ENCODE measurements around the gene RECK.
"Not testable (repeated sequence)": the region's sequence is repeated elsewhere in the genome, so short reads cannot be mapped to it uniquely, and the experiment has no call there.

RECK gene

DNA sequence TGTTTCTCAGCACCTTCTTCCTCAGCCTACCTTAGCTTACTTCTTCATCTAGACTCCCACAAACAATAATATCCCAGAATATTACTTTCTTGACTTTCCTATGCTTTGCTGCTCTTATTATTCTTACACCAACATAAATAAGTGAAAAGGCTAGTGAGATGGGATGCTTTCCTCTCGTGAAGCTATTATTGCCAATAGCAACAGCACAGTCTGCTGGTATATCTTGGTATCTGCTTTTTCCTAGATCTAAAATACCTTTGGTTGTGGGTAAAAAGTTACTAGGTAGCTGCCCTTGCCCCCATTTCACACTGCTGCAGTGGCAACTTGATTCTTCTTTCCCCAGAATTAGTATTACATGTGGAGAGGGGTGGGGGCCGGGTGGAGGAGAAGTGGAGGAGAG, 73.7 kb downstream of the RECK start:
- no peak for DNase-seq (ENCODE audit: low read depth in 2 of 2)

DNA sequence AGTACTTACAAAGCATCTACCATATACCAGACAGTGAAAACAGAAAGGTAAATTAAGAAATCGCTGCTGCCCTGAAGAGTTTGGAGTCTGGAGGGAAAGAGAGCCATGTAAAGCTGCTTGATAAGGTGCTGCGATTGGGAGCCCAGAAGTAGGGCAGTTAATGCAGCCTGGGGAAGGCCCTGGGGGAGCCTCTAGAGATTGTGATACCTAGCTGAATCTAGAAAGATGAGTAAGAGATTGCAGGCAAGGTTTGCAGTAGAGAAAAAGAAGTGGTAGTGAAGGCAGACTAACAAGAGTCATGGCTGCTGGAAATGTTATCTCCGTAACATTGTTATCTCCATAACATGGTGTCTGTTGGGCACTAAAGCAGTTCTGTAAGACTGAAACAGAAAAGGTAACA, 75.8 kb downstream of the RECK start:
- DNase-seq (ENCODE audit: low read depth in 2 of 2), result no peak

DNA sequence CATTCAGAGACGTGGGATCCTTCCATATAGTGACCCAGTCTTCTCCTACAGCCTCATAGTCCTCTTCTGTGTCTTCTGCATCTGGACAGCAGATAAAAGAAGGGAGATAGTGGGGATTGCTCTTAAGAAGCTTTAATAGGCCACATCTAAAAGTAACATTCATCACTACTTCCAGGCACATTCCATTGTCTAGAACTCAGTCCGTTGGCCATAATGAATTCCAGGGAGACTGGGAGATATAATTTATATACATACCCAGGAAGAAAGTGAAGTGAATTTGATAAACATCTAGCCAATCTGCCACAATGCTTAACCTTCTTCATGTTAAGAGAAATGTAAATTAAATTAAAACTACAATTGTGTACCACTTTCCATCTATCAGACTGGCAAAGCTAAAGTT, 77.3 kb downstream of the RECK start:
- DNase-seq (ENCODE audit: low read depth in 2 of 2), result no peak

DNA sequence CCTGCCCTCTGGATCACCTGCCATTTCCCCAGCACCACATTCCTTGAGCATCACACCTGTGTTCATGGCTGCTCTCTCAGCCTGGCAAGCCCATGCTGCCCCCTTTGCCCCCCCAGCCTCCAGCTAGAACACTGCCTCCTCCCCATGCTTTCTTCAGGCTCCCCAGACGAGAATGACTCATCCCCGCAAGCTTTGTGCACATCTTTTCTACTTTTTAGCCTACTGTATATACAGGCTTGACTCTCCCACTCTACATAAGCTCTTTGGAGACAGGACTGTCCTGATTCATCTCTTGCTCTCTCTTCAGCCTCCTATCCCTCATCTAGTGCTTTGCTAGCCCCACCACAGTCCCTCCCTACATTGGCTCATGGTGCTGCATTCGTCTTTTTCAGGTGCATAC, 79.9 kb downstream of the RECK start:
- DNase-seq (ENCODE audit: low read depth in 2 of 2), result no peak

DNA sequence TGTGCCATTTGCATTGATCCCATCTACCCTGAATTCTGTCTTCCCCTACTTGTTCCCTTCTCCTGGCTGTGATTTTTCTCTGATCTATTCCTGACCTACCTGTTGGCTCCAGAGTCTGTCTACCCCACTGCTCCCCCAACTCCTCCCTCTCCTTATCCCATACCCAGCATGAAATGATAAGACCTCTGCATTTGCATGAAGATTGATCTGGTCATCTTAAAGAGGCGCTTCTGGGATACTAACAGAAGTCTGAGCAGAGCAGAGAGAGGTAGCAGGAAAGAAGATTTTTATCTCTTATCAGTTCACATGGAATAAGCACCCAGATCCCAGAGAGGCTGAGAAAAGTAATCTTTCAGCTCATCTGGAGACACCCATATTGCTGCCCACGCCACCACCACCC, 81.5 kb downstream of the RECK start:
- no peak for DNase-seq (ENCODE audit: low read depth in 2 of 2)

DNA sequence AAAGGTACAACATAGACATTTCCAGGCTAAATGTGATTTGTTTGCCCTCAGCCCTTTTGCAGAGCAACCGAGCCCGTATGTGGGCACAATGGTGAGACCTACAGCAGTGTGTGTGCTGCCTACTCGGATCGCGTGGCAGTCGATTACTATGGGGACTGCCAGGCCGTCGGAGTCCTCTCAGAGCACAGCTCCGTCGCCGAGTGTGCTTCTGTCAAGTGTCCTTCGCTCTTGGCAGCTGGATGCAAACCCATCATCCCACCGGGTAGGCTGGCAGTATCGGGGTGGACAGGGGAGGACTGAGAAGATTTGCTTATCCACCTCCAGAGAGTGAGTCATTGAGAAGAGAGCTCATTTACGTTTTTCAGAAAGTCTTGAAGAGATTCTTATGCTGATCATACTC, 82.0 kb downstream of the RECK start:
- DNase-seq (ENCODE audit: low read depth in 2 of 2), result no peak

DNA sequence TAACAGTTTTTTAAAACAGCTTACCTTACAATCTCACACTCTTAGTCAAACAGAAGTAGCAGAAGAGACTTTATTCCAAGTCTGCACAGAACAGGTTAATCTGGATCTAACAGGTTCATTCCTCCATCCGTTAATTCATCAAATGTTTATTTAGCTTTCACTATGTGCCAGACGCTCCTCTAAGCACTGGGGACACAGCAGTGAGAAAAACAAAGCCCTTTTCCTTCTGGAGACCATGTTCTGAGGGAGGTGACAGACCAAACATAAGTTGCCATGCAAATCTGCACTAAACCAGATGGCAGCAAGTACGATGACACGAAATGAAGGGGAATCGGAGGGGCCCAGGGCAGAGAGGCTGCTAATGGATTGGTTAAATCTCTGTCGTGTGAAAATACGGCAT, 82.8 kb downstream of the RECK start:
- DNase-seq (ENCODE audit: low read depth in 2 of 2), result no peak

DNA sequence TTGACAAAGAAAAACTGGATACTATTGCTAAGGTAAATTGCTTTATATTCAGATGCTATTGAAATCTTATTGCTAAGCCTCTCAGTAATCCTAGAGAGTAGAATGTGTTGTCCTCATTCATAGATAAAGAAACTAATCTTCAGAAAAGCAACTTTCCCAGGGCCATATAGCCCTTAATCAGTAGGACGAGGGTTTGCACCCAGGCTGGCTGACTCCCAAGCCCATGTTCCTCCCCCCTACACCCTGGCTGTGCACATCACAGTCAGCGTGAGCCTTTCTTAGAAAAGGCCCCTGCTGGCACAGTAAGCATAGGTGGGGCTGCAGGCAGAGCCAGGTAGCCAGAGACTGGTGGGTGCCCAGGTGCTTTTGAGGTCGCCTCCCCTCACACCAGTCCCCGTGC, 84.0 kb downstream of the RECK start:
- DNase-seq (ENCODE audit: low read depth in 2 of 2), result no peak

DNA sequence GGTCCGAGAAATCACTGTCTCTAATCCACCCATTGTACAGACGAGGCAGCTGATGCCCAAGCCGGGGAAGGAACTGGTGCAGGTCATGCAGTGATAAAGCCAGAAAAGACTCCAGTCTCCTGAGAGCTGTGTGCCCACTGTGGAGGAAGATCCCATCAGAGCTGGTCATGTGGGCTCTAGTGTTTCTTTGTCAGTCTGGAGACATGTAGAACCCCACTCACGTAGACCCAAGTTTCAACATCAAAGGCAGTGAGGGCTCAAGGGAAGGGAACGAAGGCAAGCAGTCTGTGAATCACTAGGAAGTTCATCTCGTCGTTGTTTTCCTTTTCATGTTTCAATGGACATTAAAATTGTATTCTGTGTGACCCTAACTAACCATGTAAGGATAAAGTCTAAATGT, 85.3 kb downstream of the RECK start:
- no peak for DNase-seq (ENCODE audit: low read depth in 2 of 2)

DNA sequence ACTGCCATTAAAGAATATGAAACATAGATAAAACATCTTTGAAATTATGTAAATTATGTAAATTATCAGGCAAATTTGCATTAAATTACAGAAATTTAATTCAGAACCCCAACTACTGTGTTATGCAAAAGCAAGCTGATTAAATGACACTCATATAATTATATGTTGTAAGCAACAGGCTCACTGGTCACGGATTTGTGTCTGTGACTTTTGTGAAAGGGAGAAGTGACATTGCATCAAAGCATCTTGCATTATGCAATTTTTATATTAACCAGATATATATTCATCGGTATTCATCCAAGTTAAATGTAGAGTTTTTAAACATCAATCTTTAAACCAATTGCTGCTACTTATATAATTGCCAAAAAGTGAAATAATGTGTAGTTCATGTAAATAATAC, 86.8 kb downstream of the RECK start:
- no peak for DNase-seq (ENCODE audit: low read depth in 2 of 2)

DNA sequence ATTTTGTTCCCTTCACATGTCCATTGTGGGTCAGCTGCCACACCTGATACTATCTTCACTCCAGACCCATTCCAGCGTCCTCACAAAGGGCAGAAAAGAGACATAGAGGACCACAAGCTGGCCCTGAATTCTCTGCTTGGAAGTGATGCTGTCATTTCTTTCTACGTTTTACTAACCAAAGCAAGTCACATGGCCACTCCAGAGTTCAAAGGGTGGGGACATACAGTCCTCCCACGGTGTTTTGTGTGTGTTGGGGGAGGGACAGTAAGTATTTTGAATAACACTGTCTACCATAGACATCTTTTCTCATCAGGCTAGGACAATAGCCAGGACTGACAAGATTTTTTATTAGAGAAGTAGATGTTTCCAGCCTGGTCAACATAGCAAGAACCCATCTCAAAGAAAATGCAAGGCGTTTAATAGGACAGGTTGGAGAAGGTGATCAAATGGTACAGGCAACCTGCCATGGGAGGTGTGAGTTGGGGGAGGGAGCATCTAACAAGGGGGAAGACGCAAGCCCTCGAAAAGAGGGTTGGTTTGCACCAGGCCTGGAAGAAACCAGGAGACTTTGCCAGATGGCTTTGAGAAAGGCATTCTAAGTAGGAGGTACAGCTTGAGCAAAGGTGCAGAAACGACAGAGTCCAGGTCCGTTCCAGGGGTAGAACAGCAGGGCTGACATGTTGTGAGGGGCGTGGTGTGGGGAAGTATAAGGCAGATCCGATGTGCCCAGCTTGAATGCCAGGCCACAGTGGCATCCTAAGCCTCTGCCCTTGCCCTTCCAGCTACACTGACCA, 88.5 kb downstream of the RECK start:
- no peak for DNase-seq (ENCODE audit: low read depth in 2 of 2)

DNA sequence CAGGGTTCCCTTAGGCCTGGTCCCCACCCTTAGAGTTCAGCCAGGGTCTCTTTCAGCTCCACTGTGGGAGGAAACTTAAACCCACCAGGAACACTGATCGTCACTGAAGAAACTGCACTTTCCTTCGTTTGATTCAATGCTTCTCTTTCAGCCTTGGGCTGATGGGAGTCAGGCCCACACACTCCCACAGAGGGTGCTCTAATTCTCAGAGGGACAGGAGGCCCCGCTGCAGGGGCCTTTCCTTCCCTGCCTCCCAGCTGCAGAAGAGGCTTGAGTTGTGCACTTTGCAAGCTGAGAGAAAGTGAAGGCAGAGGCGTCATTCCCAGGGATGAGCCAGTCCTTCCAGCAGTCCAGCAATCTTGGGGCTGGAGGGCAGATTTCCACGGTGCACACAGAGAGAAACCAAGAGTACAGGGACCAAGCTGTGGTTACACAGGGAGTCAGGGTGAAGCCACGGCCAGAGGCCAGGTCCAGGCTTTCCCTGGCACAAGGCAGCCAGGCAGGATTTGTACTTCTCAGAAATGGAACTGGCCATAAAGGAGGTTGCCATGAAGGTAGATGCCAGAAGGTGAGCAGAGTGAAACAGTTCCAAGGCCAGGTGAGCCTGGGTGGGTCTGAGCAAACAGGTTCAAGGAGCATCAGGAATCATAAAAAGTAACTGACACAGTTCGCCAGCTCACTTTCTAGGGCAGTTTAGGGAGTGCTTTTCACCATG, 89.5 kb downstream of the RECK start:
- no peak for DNase-seq (ENCODE audit: low read depth in 2 of 2)

DNA sequence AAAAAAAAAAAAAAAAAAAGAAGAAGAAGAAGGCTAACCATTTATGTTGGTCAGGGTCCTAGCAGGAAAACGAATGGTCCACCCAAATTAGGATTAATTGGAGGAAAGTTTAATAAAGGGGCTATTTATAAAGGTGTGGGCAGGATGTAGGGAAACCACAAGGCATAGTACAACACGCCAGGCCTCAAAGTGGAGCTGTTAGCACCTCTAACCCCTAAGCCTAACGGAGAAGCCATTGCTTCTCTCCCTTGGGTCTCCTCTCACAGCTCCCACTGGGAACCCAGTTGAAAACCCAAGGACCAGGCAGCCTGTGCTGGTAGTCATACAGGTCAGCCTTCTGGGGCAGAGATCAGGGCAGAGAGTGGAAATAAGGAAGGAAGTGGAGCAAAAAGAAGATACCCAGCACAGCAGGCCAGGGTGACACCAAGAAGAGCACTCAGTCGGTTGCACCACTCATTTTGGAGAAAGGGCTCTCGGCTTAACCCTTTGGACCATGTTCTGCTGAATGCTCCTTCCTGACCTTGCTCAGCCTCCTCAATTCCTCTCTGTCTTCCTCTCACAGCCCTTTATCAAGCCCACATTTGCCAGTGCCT, 91.0 kb downstream of the RECK start:
- no peak for DNase-seq (ENCODE audit: low read depth in 2 of 2)

DNA sequence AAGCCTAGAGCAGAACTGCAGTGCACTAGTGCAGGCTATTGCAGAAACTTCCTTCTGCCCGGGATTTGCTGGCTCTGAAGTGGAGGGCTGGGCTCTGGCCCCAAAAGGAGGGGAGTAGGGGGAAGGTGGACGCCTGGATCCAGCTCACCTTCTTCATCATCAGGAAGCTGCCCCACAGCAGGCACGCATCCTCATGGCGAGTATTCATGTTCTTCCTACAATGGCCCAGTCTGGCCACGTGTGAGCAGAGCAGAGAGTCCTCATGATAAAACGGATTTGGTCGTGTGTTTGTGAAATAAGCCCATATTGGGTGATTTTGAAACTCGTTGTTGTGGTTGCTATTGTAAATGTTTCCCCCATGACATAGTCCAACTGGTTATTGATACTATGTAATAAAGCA, 91.6 kb downstream of the RECK start:
- no peak for DNase-seq (ENCODE audit: low read depth in 2 of 2)

DNA sequence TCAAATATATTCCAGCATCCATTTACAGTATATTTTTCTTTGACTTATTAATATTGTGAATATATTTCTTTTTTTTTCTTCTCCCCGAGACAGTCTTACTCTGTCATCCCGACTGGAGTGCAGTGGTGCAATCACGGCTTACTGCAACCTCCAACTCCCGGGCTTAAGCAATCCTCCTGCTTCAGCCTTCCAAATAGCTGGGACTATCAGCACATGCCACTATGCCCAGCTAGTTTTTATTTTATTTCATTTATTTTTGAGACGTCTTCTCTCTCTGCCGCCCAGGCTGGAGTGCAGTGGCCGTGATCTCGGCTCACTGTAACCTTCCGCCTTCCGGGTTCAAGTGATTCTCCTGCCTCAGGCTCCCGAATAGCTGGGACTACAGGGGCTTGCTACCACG, 92.4 kb downstream of the RECK start:
- no peak for DNase-seq (ENCODE audit: low read depth in 2 of 2)

DNA sequence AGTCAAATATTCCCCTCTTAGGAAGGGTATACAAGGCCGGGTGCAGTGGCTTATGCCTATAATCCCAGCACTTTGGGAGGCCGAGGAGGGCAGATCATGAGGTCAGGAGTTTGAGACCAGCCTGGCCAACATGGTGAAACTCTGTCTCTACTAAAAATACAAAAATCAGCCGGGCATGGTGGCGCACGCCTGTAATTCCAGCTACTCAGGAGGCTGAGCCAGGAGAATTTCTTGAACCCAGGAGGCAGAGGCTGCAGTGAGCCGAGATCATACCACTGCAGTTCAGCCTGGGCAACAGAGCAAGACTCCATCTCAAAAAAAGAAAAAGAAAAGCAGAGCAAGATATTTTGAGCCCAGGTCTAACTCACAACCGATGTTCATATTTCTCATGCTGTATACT, 95.0 kb downstream of the RECK start:
- not testable (repeated sequence) for DNase-seq (ENCODE audit: low read depth in 2 of 2)

DNA sequence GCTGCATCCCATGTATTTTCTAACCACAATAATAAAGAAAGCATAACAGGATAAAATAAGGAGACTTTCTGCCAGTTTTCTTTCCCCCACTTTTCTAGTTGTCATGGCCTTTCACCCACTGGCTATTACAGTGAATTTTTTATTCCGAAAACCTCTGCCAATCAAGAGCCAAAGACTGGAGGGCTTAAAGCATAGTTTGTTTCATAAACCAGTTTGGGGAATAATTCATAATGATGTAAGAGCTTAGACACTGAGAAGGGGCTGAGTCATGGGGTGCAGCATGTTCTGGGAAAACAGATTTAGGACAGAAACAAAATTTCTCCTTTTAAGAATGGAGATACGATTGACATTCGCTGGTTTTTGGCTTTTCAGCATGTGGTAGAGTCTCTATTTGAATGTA, 95.4 kb downstream of the RECK start:
- no peak for DNase-seq (ENCODE audit: low read depth in 2 of 2)

DNA sequence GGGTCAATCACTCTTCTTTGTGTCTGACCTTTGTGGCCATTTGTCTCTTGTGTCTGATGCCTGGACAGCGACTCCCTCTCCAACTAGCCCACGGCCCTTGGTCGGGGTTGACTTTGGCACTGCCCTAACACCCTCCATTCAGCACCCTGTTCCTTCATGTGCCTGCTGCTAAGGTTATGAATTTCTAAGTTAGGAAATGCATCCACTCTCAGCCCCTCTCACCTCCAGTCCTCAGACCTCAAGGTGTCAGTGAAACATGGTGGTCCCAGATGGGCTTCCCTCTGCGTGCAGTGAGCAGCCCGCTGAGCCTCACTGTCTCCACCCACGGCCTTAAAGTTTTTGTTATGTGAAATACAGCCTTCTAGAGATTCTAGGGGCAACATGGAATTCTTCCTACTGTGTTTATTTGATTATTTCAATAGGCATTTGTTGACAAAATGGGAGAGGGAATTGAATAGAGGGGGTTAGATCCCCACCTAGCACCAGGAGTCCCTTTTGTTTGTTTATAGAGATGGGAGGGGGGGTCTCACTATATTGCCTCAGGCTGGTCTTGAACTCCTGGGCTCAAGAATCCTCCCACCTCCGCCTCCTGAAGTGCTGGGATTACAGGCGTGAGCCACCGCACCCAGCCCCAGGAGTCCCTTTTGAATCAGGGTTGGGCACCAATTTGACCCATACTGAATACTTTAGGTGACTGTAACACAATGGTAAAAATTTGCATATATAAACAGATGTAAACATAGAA, 98.2 kb downstream of the RECK start:
- DNase-seq (ENCODE audit: low read depth in 2 of 2), result no peak

DNA sequence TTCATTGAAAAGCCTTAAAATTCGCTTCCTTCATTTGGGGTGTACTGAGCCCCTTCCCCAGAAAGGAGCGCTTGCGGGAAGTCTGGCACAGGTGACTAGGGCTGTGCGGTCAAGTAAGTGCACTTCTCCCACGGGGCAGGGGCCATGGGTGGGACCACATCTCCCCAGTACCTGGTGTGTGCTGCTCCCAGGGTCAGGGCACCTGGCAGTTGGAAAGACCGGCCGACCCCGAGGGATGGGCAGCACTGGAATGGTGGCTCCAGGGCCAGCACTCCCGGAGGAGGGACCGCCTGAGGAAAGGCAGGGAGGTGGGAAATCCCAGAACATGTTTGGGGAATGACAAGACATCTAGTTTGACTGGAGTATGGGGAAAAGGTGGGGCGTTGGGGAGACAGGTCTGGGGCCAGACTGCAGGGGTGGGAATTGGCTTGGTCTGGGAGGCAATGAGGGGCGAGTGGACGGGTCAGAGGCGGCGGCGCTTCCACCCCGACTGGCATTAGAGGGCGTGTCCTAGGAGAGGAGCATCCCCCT, 99.1 kb downstream of the RECK start:
- DNase-seq (ENCODE audit: low read depth in 2 of 2), result no peak

DNA sequence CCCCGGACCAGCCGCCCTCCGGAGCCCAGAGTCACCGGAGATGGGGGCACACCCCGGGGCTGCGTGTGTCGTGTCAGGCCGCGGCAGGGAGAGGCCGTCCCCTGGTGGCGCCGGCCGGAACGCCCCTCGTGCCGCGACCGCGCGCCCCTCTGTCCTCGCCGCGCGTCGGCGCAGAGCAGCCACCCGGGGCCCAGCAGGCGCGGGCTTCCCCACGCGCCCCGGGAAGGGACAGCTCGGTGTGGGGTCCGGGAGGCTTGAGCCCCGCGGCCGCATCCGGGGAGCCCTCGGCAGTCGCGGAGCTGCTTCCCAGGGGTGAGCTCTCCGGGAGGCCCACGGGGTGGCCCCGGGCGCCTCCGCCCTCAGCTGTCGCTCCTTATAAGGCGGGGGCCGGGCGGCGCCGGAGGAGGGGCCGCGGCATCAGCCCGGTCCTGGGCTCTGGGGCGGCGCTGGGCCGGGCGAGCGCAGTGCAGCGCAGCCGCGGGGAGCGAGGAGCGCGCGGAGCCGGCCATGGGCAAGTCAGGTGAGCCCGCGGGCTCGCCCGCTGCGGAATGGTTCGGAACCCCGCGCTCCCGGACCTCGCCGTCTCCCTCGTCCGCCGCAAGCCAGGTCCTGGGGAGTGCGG, 99.7 kb downstream of the RECK start, which contains the start of gene GLIPR2:
GLIPR2 (plus strand) TSS at position 462 of the 622 bp plus-strand sequence; CDS start at position 508, 46 bp downstream.
- DNase-seq (ENCODE audit: low read depth in 2 of 2), result peak; percentile 45 to 76

DNA sequence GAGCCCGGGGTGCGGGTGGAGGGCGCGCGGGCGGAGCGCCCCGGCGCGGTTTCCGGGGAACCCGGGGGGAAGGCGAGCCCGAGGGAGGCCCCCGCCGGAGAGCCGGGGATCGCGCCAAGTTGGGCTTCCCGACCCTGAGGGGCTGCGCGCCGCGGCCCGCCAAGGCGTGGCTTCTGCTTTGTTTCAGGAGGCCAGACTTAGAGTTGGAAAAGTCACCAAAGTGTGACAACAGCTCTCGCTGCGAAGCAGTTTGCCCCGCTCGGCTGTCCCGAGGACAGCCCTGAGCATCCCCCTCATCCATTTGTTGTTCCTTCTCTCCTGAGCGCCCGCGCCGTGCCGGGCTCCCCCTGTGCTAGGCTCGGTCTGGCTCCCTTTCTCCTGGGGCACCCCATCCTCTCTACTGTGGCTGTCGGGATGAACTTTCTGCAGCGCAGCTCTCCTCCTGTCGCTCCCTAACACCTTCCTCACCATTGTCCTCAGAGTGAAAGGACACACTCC, 100.2 kb downstream of the RECK start:
- no peak for DNase-seq (ENCODE audit: low read depth in 2 of 2)

All from stimulated activated CD4-positive, alpha-beta T cell treated with anti-CD3 and anti-CD28 coated beads, Interleukin-15, amount 100 ng/mL, for 48 hours (primary cell).